Caco-2 (cell line): Measurements from ENCODE around the gene RXYLT1. TPM values are rescaled to one million over a fixed set of nuclear protein-coding genes. Genes with fewer than 3 reads are reported as not detected.

Source experiments
- BruUV-seq: library from RNA; stranded (reverse); fragments of 400-500 nt; replicated peaks from 2 replicates; lab custom pipeline; 2021; lab: Mats Ljungman, UMichigan
- CTCF ChIA-PET: fragments of 300-600 bp; sonication (Branson Sonifier 250); formaldehyde crosslinking; loops from one replicate; lab custom pipeline; 2022; ENCODE audit warnings: antibody characterized with exemption; lab: Charles Lee
- POLR2A ChIA-PET: fragments of 300-600 bp; sonication (Branson Sonifier 250); formaldehyde crosslinking; loops from one replicate; lab custom pipeline; 2022; ENCODE audit warnings: antibody characterized with exemption; lab: Charles Lee
- DNase-seq, 2 experiments: peaks; one replicate each; pipeline versions ENCODE4 v3.0.0 to v3.0.0-alpha.2; 2020 to 2022
- H3K27me3 ChIP-seq: replicated peaks from 2 replicates; pipeline ENCODE4 v1.6.0; 2011; ENCODE audit warnings: low read length; ENCODE audit not compliant: control insufficient read depth, insufficient read depth
- H3K36me3 ChIP-seq: 2 replicates; pipeline ENCODE4 v1.5.1; 2011; ENCODE audit warnings: low read length; ENCODE audit not compliant: control insufficient read depth, insufficient read depth
- H3K4me1 ChIP-seq: fragments of 250-450 bp; sonication (Bioruptor Pico); 2 replicates; pipeline ENCODE4 v1.5.1; 2020; ENCODE audit warnings: mild to moderate bottlenecking
- H3K4me3 ChIP-seq: 2 replicates; pipeline ENCODE4 v1.5.1; 2011; ENCODE audit warnings: low read depth, mild to moderate bottlenecking, control low read depth, low read length
- H3K9me3 ChIP-seq: fragments of 250-450 bp; sonication (Bioruptor Pico); 2 replicates; pipeline ENCODE4 v1.5.1; 2020; ENCODE audit warnings: mild to moderate bottlenecking, moderate library complexity
- H3K27ac Mint-ChIP-seq: one replicate; pipeline ENCODE4 v1.8.0; 2022; ENCODE audit warnings: mixed read lengths; ENCODE audit not compliant: unreplicated experiment
- H3K27me3 Mint-ChIP-seq: one replicate; pipeline ENCODE4 v1.8.0; 2022; ENCODE audit warnings: mixed read lengths; ENCODE audit not compliant: insufficient read depth, unreplicated experiment
- H3K36me3 Mint-ChIP-seq: one replicate; pipeline ENCODE4 v1.8.0; 2022; ENCODE audit warnings: mild to moderate bottlenecking, mixed read lengths; ENCODE audit not compliant: insufficient read depth, unreplicated experiment
- H3K4me1 Mint-ChIP-seq: one replicate; pipeline ENCODE4 v1.8.0; 2022; ENCODE audit warnings: low read depth, mixed read lengths; ENCODE audit not compliant: unreplicated experiment
- H3K4me3 Mint-ChIP-seq: one replicate; pipeline ENCODE4 v1.8.0; 2022; ENCODE audit warnings: mild to moderate bottlenecking, moderate library complexity, mixed read lengths; ENCODE audit not compliant: unreplicated experiment
- H3K9me3 Mint-ChIP-seq: one replicate; pipeline ENCODE4 v1.8.0; 2022; ENCODE audit warnings: mixed read lengths; ENCODE audit not compliant: unreplicated experiment
- intact Hi-C: fragments of 100-400 bp; cut with micrococcal nuclease; formaldehyde crosslinking; loops from one replicate; pipeline ENCODE4 v1.10.0; 2022; ENCODE audit not compliant: unreplicated experiment
- total RNA-seq: library from RNA; stranded (reverse); gene quantifications from 2 replicates; pipeline ENCODE4 v1.2.3, GENCODE V29; 2022
- TF ChIP-seq, protein P1 (sequence below), 2 experiments: fragments of 200-600 bp in 1 of 2; IDR thresholded peaks; 1 replicate in 1 of 2; 2 replicates in 1 of 2; pipeline versions ENCODE4 v1.5.1 to v1.8.0; 2011 to 2022; ENCODE audit warnings: antibody characterized with exemption in 1 of 2, control low read depth in 1 of 2, inconsistent platforms in 1 of 2, low read depth in 1 of 2, low read length in 1 of 2, mild to moderate bottlenecking in 1 of 2, moderate library complexity in 1 of 2; ENCODE audit not compliant: insufficient read depth in 1 of 2, severe bottlenecking in 1 of 2, unreplicated experiment in 1 of 2

Gene RXYLT1
- total RNA-seq, 1 experiment from 2014 or later = 9.1 TPM

DNA sequence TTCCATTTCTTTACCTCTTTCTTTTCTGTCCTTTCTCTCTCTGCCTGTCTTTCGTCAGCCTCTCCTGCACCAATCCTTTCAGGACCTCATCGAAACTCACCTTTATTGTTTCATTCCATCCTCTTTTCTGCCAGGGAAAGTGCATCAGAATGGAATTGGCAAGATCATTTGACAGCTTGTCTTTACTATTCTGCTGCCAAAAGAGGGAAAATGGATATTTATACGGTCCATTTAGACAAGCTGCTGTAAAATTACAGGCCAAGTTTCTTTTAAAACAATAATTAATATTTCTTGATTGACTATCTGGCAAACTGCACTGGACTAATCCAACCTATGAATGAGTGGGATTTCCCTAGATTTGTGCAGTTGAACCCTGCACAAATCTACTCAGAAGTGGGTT lies 57.2 kb downstream of the RXYLT1 start:
- no peaks in the 10 kb centered on the region for H3K9me3 ChIP-seq
- Mint-ChIP-seq H3K27ac (no peak overlapping the region), H3K9me3 (no peaks in the 10 kb centered on the region), H3K36me3 (peaks cover 5% of the 10 kb centered on the region), H3K4me3 (no peak overlapping the region), H3K27me3 (no peaks in the 10 kb centered on the region), H3K4me1 (peaks cover 13% of the 10 kb centered on the region)
- H3K27me3 ChIP-seq = no peaks in the 10 kb centered on the region
- H3K36me3 ChIP-seq = no peaks in the 10 kb centered on the region
- DNase-seq = no peak
- BruUV-seq = no TSS peak
- ChIA-PET CTCF (no interaction called here), POLR2A (no interaction called here)
- TF ChIP-seq, protein P1, sequence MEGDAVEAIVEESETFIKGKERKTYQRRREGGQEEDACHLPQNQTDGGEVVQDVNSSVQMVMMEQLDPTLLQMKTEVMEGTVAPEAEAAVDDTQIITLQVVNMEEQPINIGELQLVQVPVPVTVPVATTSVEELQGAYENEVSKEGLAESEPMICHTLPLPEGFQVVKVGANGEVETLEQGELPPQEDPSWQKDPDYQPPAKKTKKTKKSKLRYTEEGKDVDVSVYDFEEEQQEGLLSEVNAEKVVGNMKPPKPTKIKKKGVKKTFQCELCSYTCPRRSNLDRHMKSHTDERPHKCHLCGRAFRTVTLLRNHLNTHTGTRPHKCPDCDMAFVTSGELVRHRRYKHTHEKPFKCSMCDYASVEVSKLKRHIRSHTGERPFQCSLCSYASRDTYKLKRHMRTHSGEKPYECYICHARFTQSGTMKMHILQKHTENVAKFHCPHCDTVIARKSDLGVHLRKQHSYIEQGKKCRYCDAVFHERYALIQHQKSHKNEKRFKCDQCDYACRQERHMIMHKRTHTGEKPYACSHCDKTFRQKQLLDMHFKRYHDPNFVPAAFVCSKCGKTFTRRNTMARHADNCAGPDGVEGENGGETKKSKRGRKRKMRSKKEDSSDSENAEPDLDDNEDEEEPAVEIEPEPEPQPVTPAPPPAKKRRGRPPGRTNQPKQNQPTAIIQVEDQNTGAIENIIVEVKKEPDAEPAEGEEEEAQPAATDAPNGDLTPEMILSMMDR (IDR thresholded peaks at IDR 0.05; ENCODE audit: insufficient read depth in 1 of 2, low read depth in 1 of 2, low read length in 1 of 2, severe bottlenecking in 1 of 2, unreplicated experiment in 1 of 2) = no peak
- H3K4me1 ChIP-seq = no peaks in the 10 kb centered on the region
- H3K4me3 ChIP-seq = no peak overlapping the region
- intact Hi-C loops = no loop called here

DNA sequence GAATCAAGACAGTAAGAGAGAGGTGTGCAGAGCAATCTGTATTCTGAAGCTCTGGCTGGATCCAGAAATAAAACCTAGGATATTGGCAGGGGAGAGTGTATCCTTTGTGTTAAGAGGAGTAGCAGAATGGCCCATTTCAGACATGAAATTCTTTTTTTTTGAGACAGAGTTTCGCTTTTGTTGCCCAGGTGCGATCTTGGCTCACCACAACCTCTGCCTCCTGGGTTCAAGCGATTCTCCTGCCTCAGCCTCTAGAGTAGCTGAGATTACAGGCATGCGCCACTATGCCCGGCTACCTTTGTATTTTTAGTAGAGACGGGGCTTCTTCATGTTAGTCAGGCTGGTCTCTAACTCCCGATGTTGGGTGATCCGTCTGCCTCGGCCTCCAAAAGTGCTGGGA lies 58.7 kb downstream of the RXYLT1 start:
- no peak overlapping the region for H3K4me3 ChIP-seq
- no peaks in the 10 kb centered on the region for H3K27me3 ChIP-seq
- no TSS peak for BruUV-seq
- Mint-ChIP-seq H3K27ac (no peak overlapping the region), H3K27me3 (no peaks in the 10 kb centered on the region), H3K4me3 (no peak overlapping the region), H3K36me3 (peaks cover 5% of the 10 kb centered on the region), H3K9me3 (no peaks in the 10 kb centered on the region), H3K4me1 (peaks cover 13% of the 10 kb centered on the region)
- H3K4me1 ChIP-seq = no peaks in the 10 kb centered on the region; the same call in 1 of the 2 replicates
- TF ChIP-seq, protein P1 (IDR thresholded peaks at IDR 0.05; ENCODE audit: insufficient read depth in 1 of 2, low read depth in 1 of 2, low read length in 1 of 2, severe bottlenecking in 1 of 2, unreplicated experiment in 1 of 2) = no peak
- ChIA-PET POLR2A (no interaction called here), CTCF (interaction anchor here (0.6 to 1.2 kb wide), 2 partner anchors 413 to 419 kb away, joined by 3 to 4 read pairs; no protein-coding TSS in a partner anchor)
- H3K36me3 ChIP-seq = no peaks in the 10 kb centered on the region
- no peaks in the 10 kb centered on the region for H3K9me3 ChIP-seq
- no peak for DNase-seq
- intact Hi-C loops = no loop called here

DNA sequence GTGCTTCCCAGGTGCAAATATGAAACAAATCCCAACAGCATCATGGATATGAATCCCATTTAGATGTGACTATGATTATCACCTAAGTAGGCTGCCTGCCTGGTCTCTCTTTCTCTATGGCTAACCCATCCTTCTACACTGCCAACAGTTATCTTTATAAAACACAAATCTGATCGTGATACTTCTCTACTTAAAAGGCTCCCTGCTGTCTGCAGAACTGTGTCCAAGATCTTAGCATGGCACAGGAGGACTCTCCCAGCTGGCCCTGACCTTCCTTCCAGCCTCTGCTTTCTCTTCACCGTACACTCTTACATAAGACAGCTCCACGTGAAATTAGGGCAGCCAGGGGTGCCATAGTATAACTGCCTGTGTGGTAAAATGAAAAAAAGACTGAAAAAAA lies 61.3 kb downstream of the RXYLT1 start:
- Mint-ChIP-seq H3K4me3 (no peak overlapping the region), H3K27ac (no peak overlapping the region), H3K27me3 (no peaks in the 10 kb centered on the region), H3K36me3 (peaks cover 10% of the 10 kb centered on the region), H3K4me1 (peaks cover 13% of the 10 kb centered on the region), H3K9me3 (no peaks in the 10 kb centered on the region)
- no TSS peak for BruUV-seq
- Histone ChIP-seq H3K4me1 (no peaks in the 10 kb centered on the region; the same call in 1 of the 2 replicates), H3K4me3 (no peak overlapping the region), H3K27me3 (no peaks in the 10 kb centered on the region), H3K9me3 (no peaks in the 10 kb centered on the region), H3K36me3 (no peaks in the 10 kb centered on the region)
- intact Hi-C loops = loop anchor here (10.0 kb wide), 1 partner anchor 164 kb away; no protein-coding TSS in a partner anchor
- no peak for DNase-seq
- POLR2A ChIA-PET = interaction anchor here (0.6 kb wide), 1 partner anchor 1594 kb away, joined by 3 read pairs; no protein-coding TSS in a partner anchor
- TF ChIP-seq, protein P1 (IDR thresholded peaks at IDR 0.05; ENCODE audit: insufficient read depth in 1 of 2, low read depth in 1 of 2, low read length in 1 of 2, severe bottlenecking in 1 of 2, unreplicated experiment in 1 of 2) = no peak
- CTCF ChIA-PET = no interaction called here
